NCI-H82 (cell line): ENCODE results near the gene DISC1.

Source experiments
- DNase-seq: peaks from one replicate; lab custom pipeline; 2025; lab: John Stamatoyannopoulos, UW

Gene DISC1

DNA sequence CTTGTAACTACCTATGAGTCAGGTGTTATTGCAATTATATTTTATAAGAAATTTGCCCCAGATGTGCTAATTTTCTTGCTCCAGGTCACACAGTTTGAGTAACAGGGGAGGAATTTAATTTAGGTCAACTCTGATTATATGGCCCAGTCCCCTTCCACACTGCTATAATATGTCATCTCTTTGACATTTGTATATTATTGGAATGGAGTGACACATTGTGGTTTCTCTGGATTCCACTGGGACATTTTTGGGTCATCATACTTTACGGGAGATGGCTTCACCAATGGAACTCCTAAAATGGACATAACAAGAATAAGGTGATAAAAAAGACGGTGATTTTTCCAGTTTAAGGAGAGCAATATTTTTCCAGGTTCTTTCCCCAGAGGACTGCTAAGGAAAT is 191.2 kb downstream of the DISC1 start:
- no peak for DNase-seq

- DNase-seq = no peak
These were observed 191.7 kb downstream of the DISC1 start for GRCh38 chr1:231818337-231818736.

GRCh38 chr1:231821281-231821680 is 194.7 kb downstream of the DISC1 start:
- no peak for DNase-seq

- DNase-seq = no peak
These were observed 195.5 kb downstream of the DISC1 start for GRCh38 chr1:231822041-231822440.

- DNase-seq = no peak
These were observed 200.0 kb downstream of the DISC1 start for GRCh38 chr1:231826566-231826965.

DNA sequence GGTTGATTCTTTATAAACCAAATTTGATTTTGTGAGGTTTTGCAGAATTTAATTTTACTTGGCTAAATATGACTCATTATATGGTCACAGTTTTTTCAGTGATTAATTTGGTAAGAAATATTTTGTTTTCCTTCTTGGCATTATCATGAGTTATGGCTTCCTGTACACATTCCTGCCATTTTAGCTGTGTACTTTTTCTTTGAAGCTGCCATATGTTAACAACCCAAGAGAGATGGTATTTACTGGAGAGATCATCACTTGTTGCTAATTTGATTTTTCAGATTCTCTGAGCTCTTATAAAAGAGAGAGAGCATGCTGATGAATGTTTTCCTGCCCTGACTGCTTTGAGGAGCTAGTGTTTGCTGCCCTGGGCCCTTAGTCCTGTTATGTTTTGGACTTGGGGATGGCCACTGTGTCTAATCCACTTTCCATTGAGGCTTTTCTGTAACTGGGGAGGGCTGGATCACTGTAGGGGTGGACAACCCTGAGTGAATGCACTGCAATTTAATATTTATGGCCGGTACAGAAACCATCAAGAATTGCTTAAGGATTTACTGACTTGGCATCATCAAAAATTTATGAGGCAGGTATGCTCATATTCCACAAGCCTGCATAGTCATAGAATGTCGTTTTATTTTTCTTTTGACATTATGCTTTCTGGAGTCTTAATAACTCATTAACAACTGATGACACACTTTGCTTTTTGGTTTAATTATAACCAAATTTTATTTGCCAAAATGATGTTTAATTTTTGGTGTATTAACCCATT is 200.9 kb downstream of the DISC1 start:
- DNase-seq = no peak

- DNase-seq = no peak
These were observed 201.8 kb downstream of the DISC1 start for GRCh38 chr1:231828182-231828920.

GRCh38 chr1:231829332-231829731 is 202.7 kb downstream of the DISC1 start:
- DNase-seq = no peak

DNA sequence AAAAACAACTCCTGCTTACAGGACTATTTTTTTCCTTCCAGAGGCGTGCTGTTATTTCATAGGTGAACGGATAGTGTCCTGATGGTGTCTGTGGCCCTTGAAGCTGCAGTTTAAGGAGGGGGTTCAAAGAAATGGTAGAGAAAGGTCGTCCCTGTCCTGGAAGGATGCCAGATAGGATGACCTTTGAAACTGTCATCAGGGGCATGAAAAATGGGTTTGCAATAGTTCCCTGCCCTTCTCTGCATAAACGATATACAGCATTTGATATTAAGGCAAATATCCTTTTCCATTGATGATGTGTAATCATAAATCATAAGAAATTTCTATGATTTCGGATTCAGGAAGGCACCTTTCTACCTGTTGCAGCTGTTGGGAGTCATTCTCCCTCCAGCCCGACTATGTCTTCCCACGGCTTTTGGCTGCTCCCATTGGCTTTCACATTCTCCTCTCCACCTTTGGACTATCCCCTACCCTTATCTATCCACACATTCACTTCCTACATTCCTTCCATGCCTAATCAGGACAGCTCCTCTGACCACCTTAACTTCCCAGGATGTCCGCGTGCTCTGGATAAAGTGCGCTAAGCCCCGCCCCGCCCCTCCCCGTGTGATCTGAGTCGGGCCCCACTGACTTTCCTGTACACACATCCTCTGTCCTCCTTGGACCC is 209.8 kb downstream of the DISC1 start:
- no peak for DNase-seq

DNA sequence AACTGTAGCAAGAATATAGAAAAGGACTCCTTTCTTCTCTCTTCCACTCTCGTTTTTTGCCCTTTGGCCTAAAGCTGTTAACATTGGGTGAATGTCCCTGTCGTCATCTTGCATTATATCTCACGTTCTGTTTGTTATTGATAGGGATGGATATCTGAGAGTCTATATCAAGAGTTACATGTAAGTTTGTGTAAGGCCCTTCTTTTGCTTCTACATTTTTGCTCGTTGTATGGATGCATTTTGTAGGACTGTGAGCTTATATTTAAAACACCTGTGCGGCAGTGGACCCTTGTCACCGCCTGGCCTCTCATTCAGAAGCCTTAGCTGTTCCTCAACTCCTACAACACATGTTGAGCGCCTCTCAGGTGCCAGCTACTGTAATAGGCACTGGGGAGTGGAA is 211.9 kb downstream of the DISC1 start:
- no peak for DNase-seq

DNA sequence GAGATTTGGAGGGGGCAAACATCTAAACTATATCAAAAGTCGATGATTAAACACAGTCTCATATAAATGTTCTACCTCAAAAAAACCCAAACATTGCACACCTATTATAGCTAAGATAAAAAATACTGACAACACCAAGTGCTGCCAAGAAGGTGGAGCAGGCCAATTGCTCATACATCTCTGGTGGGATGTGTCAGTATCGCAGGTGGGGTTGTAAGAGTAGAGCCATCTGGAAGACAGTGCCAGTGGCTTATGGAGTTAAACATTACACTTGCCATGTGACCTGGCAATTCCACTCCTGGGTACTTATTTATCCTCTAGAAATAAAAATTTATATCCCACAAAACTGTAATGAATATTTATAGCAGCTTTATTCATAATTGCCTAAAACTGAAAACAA is 213.4 kb downstream of the DISC1 start:
- DNase-seq = no peak

- DNase-seq = no peak
These were observed 215.2 kb downstream of the DISC1 start for GRCh38 chr1:231841616-231842344.

GRCh38 chr1:231842441-231842840 is 215.9 kb downstream of the DISC1 start:
- DNase-seq = no peak

- DNase-seq = no peak
These were observed 218.5 kb downstream of the DISC1 start for GRCh38 chr1:231844986-231845502.

DNA sequence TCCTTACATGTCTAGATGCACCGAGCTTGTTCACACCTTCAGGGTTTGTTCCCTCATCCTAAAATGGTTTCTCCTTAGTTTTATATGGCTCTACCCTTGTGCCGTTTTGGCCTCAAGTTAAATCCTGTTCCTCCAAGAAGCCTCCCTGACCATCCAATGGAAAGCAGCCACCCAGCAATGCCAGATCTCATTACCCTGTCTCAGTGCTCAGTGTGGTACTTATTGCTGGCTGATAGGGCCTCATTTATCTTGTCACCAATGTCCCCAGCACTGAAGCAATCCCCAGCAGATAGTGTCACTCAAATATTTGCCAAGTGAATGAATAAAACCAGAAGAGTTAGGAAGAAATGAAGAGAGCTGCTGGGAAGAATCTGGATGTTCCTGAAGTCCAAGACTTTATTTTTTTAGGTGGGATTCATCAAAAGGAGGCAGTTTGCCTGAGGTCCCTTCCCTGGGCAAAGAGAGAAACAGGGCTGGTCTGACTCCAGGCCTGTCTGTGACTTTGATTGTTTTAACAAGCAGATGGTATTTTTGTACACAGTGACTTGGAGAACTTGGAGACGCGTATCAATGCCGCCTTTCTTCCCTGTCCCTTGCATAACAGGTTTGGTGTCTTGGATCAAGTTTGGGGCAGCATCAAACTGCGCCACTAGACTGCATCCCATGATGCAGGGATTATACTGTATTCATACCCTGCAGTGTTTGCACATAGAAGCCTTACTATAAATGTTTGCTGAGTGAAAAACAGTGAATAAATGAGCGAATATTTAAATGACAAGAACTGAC is 221.2 kb downstream of the DISC1 start:
- no peak for DNase-seq

DNA sequence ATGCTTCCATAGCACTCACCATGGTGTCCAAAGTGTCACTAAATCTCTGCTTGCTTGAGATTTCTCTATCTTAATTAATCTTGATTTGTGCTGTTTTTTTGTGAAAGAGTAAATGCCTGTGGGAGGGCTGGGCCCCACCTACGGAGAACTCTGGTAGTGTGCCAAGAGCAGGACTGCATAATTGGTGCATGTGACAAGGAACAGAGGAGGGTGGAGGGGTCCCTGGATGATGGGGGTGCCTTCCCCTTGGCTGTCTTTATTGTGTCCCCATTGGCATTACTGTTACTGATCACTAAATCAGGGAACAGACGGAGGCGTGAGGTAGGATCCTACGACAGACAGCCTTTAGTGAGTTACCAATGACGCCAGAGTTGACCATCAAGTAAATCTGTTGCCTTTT is 223.4 kb downstream of the DISC1 start:
- DNase-seq = no peak

GRCh38 chr1:231850786-231851185 is 224.2 kb downstream of the DISC1 start:
- DNase-seq = no peak

DNA sequence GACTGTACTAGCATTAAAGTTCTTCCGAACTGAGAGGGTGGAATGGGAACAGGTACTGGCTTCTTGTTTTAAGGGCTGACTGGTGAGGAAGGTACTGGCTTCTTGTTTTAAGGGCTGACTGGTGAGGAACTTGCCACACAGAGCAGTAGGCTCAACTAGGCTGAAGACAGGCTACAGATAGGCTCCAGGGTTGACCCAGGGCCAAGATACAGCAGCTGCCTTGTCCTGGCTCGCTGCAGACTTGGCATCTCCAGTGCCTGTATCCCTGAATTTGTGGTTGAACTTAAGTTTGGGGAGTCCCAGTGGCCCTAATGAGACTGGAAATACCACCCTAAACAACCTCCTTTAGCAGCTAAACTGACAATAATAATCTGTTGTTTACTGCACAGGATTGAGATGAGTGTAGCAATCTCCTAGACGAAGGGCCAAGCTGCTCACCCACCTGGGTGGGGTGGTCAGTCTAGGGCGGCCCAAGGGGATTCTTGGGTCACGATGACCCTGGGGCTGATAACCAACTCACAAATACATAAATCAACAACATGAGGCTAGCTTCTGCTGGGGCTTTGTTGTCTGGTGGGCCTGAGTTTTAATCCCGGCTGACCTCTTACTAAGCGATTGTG is 227.1 kb downstream of the DISC1 start:
- DNase-seq = no peak

GRCh38 chr1:231855361-231855760 is 228.8 kb downstream of the DISC1 start:
- DNase-seq = no peak

DNA sequence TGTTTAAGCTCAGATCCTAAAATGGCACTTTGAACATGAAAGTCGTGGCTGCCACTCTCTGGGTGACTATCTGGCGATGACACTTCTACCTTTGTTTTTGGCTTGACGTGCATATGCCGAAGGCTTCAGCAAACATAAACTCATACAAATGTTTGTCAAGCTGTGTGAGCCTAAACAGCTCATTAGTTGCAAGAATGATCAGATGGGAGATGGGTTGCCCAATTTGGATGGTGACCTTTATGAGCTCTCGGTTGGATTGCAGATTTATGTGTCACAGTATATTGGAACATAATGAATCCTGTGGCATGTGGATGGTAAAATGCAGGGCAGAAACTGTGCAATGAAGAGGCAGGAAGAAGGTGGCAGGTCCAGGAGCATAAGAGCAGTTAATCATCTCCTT is 229.3 kb downstream of the DISC1 start:
- no peak for DNase-seq

DNA sequence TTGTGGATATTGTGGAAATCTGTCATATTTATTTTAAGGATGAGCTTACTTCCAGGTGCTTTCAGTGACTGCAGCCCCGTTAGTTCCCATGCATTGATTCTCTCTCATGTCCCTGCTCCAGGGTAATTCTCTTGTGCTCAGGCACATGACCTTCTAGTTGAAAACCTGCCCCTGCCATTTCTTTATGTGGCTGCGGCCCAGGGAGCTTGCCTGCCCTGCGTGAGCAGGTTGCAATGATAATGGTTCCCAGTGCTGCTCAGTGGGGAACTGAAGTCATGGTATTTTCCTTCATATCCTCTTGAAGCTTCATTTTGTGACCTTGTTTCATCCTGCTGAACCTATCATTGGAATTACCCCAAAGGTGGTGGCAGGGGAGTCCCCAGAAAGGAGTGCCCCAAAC is 229.8 kb downstream of the DISC1 start:
- no peak for DNase-seq
